Neural progenitor cell (in vitro differentiated cells): ENCODE measurements around the gene USP6. TPM values are rescaled to one million over a fixed set of nuclear protein-coding genes. Genes with fewer than 3 reads are reported as not detected.

Experiments
- DNase-seq: peaks from one replicate; pipeline ENCODE4 v3.0.0-alpha.2; 2016; ENCODE audit warnings: low spot score
- H2AFZ ChIP-seq: fragments of 200-600 bp; sonication (generic); replicated peaks from 2 replicates; pipeline ENCODE4 v1.6.1; 2016; ENCODE audit warnings: antibody characterized with exemption
- H3F3A ChIP-seq: fragments of 200-600 bp; sonication (generic); 2 replicates; pipeline ENCODE4 v1.6.1; 2016; ENCODE audit warnings: antibody characterized with exemption, low read depth
- H3K27ac ChIP-seq: fragments of 200-600 bp; sonication (generic); 2 replicates; pipeline ENCODE4 v1.5.1; 2016; ENCODE audit warnings: mild to moderate bottlenecking
- H3K27me3 ChIP-seq: fragments of 200-600 bp; sonication (generic); 2 replicates; pipeline ENCODE4 v1.6.1; 2016; ENCODE audit warnings: mild to moderate bottlenecking, moderate library complexity
- H3K36me3 ChIP-seq: fragments of 200-600 bp; sonication (generic); 2 replicates; pipeline ENCODE4 v1.5.1; 2016
- H3K4me1 ChIP-seq: fragments of 200-600 bp; sonication (generic); 2 replicates; pipeline ENCODE4 v1.6.1; 2016; ENCODE audit warnings: mixed run types
- H3K4me2 ChIP-seq: fragments of 200-600 bp; sonication (generic); 2 replicates; pipeline ENCODE4 v1.6.1; 2016
- H3K4me3 ChIP-seq: fragments of 200-600 bp; sonication (generic); 2 replicates; pipeline ENCODE4 v1.5.1; 2016
- H3K79me2 ChIP-seq: fragments of 200-600 bp; sonication (generic); 2 replicates; pipeline ENCODE4 v1.6.1; 2016; ENCODE audit warnings: low read depth
- H3K9ac ChIP-seq: fragments of 200-600 bp; sonication (generic); 2 replicates; pipeline ENCODE4 v1.6.1; 2016
- H3K9me3 ChIP-seq: fragments of 200-600 bp; sonication (generic); 2 replicates; pipeline ENCODE4 v1.5.1; 2016; ENCODE audit warnings: low read depth
- H4K20me1 ChIP-seq: fragments of 200-600 bp; sonication (generic); 2 replicates; pipeline ENCODE4 v1.6.1; 2016; ENCODE audit warnings: low read depth
- H3K27ac Mint-ChIP-seq: 3 replicates; pipeline ENCODE4 v1.8.0; 2021; ENCODE audit warnings: mixed read lengths
- H3K27me3 Mint-ChIP-seq: 2 replicates; pipeline ENCODE4 v1.8.0; 2022; ENCODE audit warnings: low read depth, mild to moderate bottlenecking, inconsistent platforms, moderate library complexity, mixed read lengths; ENCODE audit not compliant: insufficient read depth
- H3K36me3 Mint-ChIP-seq: 3 replicates; pipeline ENCODE4 v1.8.0; 2021; ENCODE audit warnings: mixed read lengths
- H3K4me1 Mint-ChIP-seq: 3 replicates; pipeline ENCODE4 v1.8.0; 2021; ENCODE audit warnings: mixed read lengths
- H3K4me3 Mint-ChIP-seq: 3 replicates; pipeline ENCODE4 v1.8.0; 2021; ENCODE audit warnings: mild to moderate bottlenecking, moderate library complexity, mixed read lengths
- H3K9me3 Mint-ChIP-seq: 3 replicates; pipeline ENCODE4 v1.8.0; 2020; ENCODE audit warnings: mixed read lengths
- EZH2 ChIP-seq: fragments of 200-600 bp; sonication (generic); IDR thresholded peaks from 2 replicates; pipeline ENCODE4 v1.6.1; 2017; ENCODE audit warnings: antibody characterized with exemption, mild to moderate bottlenecking, moderate library complexity
- EZH2phosphoT487 ChIP-seq: fragments of 200-600 bp; sonication (generic); IDR thresholded peaks from 2 replicates; pipeline ENCODE4 v1.6.1; 2017; ENCODE audit warnings: antibody characterized with exemption
- total RNA-seq: library from RNA; depleted of rRNA; stranded (reverse); fragments of >200 nt; gene quantifications from 2 replicates; pipeline ENCODE4 v1.2.3, GENCODE V29; 2015; ENCODE audit warnings: low replicate concordance
- TF ChIP-seq, protein P1 (sequence below): fragments of 200-600 bp; sonication (generic); IDR thresholded peaks from 2 replicates; pipeline ENCODE4 v1.5.1; 2017; ENCODE audit warnings: antibody characterized with exemption, mild to moderate bottlenecking

The USP6 gene
- total RNA-seq, 1 donor from 2014 or later = 0.17 TPM

DNA sequence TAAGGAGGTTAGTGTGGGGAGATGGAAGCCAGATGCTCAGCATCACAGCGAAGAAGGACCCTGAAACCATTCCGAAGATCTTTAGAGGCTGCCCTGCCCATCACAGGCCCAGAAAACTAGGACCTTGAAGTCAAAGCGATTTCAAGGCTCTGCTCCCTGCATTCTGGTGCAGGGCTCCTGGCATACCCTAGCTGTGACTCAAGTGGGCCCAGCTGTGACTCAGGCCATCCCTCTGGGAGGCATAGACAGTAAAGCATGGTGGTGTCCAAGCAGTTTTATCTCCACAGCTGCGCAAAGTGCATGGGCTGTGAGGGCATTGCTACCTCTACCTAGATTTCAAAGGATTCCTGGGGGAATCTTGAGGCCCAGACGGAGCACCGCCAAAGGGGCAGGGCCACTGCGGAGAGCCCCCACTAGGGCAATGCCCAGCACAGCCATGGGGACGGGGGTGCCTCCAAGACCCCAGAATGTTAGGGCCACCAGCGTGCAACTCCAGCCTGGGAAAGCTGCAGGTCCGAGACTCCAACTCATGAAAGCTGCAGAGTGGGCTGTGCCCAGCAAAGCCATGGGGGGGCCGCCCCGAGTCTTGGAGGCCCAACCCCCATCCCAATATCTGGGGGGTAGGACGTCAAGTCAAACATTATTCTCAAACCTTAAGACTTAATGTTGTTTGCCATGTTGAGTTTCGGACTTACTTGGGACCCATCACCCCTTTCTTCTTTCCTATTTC, 87.5 kb downstream of the USP6 start:
- H3K9ac ChIP-seq = no peak overlapping the region
- peaks cover 17% of the 10 kb centered on the region for H3K36me3 Mint-ChIP-seq
- no peaks in the 10 kb centered on the region for H3K27me3 ChIP-seq
- H3K36me3 ChIP-seq = no peaks in the 10 kb centered on the region
- DNase-seq = no peak
- H3K4me3 ChIP-seq = no peak overlapping the region
- H3K79me2 ChIP-seq = no peaks in the 10 kb centered on the region
- H3K9me3 ChIP-seq = no peaks in the 10 kb centered on the region
- H3K4me3 Mint-ChIP-seq = no peak overlapping the region
- peaks cover 10% of the 10 kb centered on the region for H3K9me3 Mint-ChIP-seq
- no peaks in the 10 kb centered on the region for H3K4me1 ChIP-seq
- H3K27ac Mint-ChIP-seq = no peak overlapping the region
- H3K27me3 Mint-ChIP-seq = no peaks in the 10 kb centered on the region
- no peaks in the 10 kb centered on the region for H3F3A ChIP-seq
- no peak overlapping the region for H2AFZ ChIP-seq
- H3K4me2 ChIP-seq = no peak overlapping the region
- no peak for TF ChIP-seq EZH2
- H3K4me1 Mint-ChIP-seq = no peaks in the 10 kb centered on the region
- no peak overlapping the region for H3K27ac ChIP-seq
- H4K20me1 ChIP-seq = no peaks in the 10 kb centered on the region

DNA sequence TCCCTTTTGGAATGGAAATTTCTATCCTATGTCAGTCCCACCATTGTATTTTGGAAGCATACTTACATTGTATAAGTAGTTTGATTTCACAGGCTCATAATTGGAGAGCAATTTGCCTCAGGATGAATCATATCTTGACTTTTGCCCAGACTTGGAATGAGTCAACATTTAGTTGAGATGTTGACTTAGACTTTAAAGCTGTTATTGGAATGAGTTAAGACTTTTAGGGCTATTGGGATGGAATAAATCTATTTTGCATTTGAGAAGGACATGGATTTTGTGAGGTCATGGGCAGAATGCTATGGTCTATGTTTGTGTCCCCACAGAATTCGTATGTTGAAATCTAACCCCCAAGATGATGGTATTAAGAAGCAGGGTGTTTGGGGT, 88.1 kb downstream of the USP6 start:
- Histone ChIP-seq H3K4me2 (no peak overlapping the region), H3K36me3 (no peaks in the 10 kb centered on the region), H3K79me2 (no peaks in the 10 kb centered on the region), H3K27ac (no peak overlapping the region), H3K9ac (no peak overlapping the region), H3K4me1 (no peaks in the 10 kb centered on the region), H3K9me3 (no peaks in the 10 kb centered on the region), H3K4me3 (no peak overlapping the region), H3F3A (no peaks in the 10 kb centered on the region), H4K20me1 (no peaks in the 10 kb centered on the region), H2AFZ (no peak overlapping the region), H3K27me3 (no peaks in the 10 kb centered on the region)
- Mint-ChIP-seq H3K27me3 (no peaks in the 10 kb centered on the region), H3K27ac (no peak overlapping the region), H3K4me1 (no peaks in the 10 kb centered on the region), H3K36me3 (peaks cover 20% of the 10 kb centered on the region), H3K4me3 (no peak overlapping the region), H3K9me3 (peaks cover 10% of the 10 kb centered on the region)
- TF ChIP-seq, protein P1, sequence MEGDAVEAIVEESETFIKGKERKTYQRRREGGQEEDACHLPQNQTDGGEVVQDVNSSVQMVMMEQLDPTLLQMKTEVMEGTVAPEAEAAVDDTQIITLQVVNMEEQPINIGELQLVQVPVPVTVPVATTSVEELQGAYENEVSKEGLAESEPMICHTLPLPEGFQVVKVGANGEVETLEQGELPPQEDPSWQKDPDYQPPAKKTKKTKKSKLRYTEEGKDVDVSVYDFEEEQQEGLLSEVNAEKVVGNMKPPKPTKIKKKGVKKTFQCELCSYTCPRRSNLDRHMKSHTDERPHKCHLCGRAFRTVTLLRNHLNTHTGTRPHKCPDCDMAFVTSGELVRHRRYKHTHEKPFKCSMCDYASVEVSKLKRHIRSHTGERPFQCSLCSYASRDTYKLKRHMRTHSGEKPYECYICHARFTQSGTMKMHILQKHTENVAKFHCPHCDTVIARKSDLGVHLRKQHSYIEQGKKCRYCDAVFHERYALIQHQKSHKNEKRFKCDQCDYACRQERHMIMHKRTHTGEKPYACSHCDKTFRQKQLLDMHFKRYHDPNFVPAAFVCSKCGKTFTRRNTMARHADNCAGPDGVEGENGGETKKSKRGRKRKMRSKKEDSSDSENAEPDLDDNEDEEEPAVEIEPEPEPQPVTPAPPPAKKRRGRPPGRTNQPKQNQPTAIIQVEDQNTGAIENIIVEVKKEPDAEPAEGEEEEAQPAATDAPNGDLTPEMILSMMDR = no peak
- TF ChIP-seq EZH2phosphoT487 (no peak), EZH2 (no peak)
- DNase-seq = no peak

DNA sequence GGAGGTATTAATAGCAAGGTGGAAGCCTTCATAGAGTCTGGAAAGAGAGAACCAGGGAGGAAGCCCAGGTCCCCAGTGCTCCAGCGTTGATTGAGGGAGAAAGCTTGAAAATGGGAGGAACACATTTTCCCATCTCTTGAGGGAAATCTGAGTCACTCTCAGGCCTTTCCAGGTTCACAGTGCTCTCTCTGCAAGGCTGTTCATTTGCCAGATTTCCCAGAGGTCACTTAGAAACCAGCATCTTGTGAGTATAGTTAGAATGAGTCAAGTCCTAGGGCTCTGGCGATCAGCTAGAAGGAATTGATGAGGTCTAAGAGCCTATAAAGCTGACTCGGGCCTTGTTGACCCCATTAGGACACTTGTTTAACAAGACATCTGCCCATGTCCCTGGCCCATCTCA, 93.6 kb downstream of the USP6 start:
- Histone ChIP-seq H3K79me2 (no peaks in the 10 kb centered on the region), H3F3A (no peaks in the 10 kb centered on the region), H3K27ac (no peak overlapping the region), H3K4me2 (no peak overlapping the region), H3K9ac (no peak overlapping the region), H2AFZ (no peak overlapping the region), H3K27me3 (no peaks in the 10 kb centered on the region), H3K4me1 (no peaks in the 10 kb centered on the region), H3K9me3 (no peaks in the 10 kb centered on the region), H3K4me3 (no peak overlapping the region), H3K36me3 (no peaks in the 10 kb centered on the region), H4K20me1 (no peaks in the 10 kb centered on the region)
- Mint-ChIP-seq H3K36me3 (peaks cover 7% of the 10 kb centered on the region), H3K4me3 (no peak overlapping the region), H3K27ac (no peak overlapping the region), H3K4me1 (no peaks in the 10 kb centered on the region), H3K27me3 (no peaks in the 10 kb centered on the region), H3K9me3 (no peaks in the 10 kb centered on the region)
- TF ChIP-seq EZH2phosphoT487 (no peak), EZH2 (no peak)
- TF ChIP-seq, protein P1 = no peak
- DNase-seq = no peak

DNA sequence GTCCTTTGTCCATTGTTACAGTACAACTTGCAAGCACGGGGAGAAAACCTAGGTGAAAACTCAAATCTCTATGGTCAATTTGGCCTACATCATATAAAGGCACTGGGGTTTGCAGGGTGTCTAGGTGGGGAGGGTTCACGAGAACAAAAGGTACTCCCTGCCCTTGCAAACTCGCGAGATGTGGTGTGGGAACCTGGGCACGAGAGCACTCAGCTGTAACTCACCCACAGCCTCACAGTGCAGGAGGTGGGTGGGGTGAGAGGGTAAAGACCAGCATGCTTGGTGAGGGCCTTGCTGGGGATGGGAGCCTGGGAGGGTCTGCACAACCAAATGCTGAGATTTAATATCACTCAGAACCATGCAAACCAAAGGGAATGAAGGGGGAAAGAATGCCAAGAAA, 94.3 kb downstream of the USP6 start:
- TF ChIP-seq EZH2 = no peak
- TF ChIP-seq, protein P1 = no peak
- TF ChIP-seq EZH2phosphoT487 = no peak
- no peak overlapping the region for H3K4me3 ChIP-seq
- no peak overlapping the region for H3K9ac ChIP-seq
- H3K27ac ChIP-seq = no peak overlapping the region
- no peaks in the 10 kb centered on the region for H3K4me1 Mint-ChIP-seq
- H3K27me3 Mint-ChIP-seq = no peaks in the 10 kb centered on the region
- H3F3A ChIP-seq = no peaks in the 10 kb centered on the region
- no peak for DNase-seq
- no peak overlapping the region for H3K4me3 Mint-ChIP-seq
- H3K4me2 ChIP-seq = no peak overlapping the region
- no peak overlapping the region for H3K27ac Mint-ChIP-seq
- no peaks in the 10 kb centered on the region for H3K4me1 ChIP-seq
- H3K36me3 Mint-ChIP-seq = peaks cover 9% of the 10 kb centered on the region
- no peaks in the 10 kb centered on the region for H3K79me2 ChIP-seq
- no peak overlapping the region for H2AFZ ChIP-seq
- H3K36me3 ChIP-seq = no peaks in the 10 kb centered on the region
- H4K20me1 ChIP-seq = no peaks in the 10 kb centered on the region
- no peaks in the 10 kb centered on the region for H3K9me3 ChIP-seq
- no peaks in the 10 kb centered on the region for H3K27me3 ChIP-seq
- no peaks in the 10 kb centered on the region for H3K9me3 Mint-ChIP-seq
